SK-N-MC (cell line): Measurements from ENCODE around the gene HRC.

ENCODE experiments used
- EZH2 ChIP-seq: fragments of 200-600 bp; sonication (generic); IDR thresholded peaks from one replicate; pipeline ENCODE4 v1.6.1; 2017; ENCODE audit warnings: antibody characterized with exemption
- POLR2AphosphoS5 ChIP-seq: IDR thresholded peaks from 2 replicates; pipeline ENCODE4 v1.6.1; 2012; ENCODE audit warnings: mild to moderate bottlenecking, low read depth, low read length, borderline replicate concordance

- TF ChIP-seq POLR2AphosphoS5 = no peak
- TF ChIP-seq EZH2 = no peak
These were observed 48.5 kb downstream of the HRC start for GRCh38 chr19:49106648-49107135.
